Keratinocyte (primary cell): ENCODE data around the gene SEMA3F. TPM values are rescaled to one million over a fixed set of nuclear protein-coding genes. Genes with fewer than 3 reads are reported as not detected.
A peak's percentile ranks its signal among the peaks of the same experiment; 100 is the strongest.

Source experiments
- DNase-seq: peaks from one replicate; pipeline ENCODE4 v3.0.0-alpha.2; 2011; ENCODE audit warnings: low read depth, missing footprints, low spot score
- FAIRE-seq: peaks from 2 replicates; lab custom pipeline; 2011; peaks lifted over from hg19 to GRCh38; lab: Jason Lieb, UNC
- H2AFZ ChIP-seq: 2 replicates; pipeline ENCODE4 v1.6.0; 2012; ENCODE audit warnings: low read length, control low read depth, inconsistent platforms; ENCODE audit not compliant: control insufficient read depth
- H3K27ac ChIP-seq: 2 replicates; pipeline ENCODE4 v1.5.1; 2011; ENCODE audit warnings: low read length; ENCODE audit not compliant: control insufficient read depth, insufficient read depth
- H3K27me3 ChIP-seq: 3 replicates; pipeline ENCODE4 v1.6.0; 2011; ENCODE audit warnings: low read length; ENCODE audit not compliant: control insufficient read depth, insufficient read depth; ENCODE audit errors: extremely low read depth
- H3K36me3 ChIP-seq, 2 experiments: 2 replicates in 1 of 2; 3 replicates in 1 of 2; pipeline ENCODE4 v1.5.1; 2011; ENCODE audit warnings: low read length in 2 of 2, mild to moderate bottlenecking in 1 of 2; ENCODE audit not compliant: control insufficient read depth in 2 of 2, insufficient read depth in 2 of 2; ENCODE audit errors: extremely low read depth in 1 of 2
- H3K4me1 ChIP-seq: 3 replicates; pipeline ENCODE4 v1.5.1; 2011; ENCODE audit warnings: low read length; ENCODE audit not compliant: control insufficient read depth, insufficient read depth; ENCODE audit errors: extremely low read depth
- H3K4me2 ChIP-seq: 3 replicates; pipeline ENCODE4 v1.6.0; 2011; ENCODE audit warnings: low read depth, low read length; ENCODE audit not compliant: control insufficient read depth, insufficient read depth; ENCODE audit errors: extremely low read depth
- H3K4me3 ChIP-seq, 3 experiments: fragments of 200-600 bp in 1 of 3; sonication (generic) in 1 of 3; 2 replicates in 2 of 3; 3 replicates in 1 of 3; pipeline ENCODE4 v1.5.1; 2011 to 2016; ENCODE audit warnings: low read length in 3 of 3, mild to moderate bottlenecking in 3 of 3, control low read depth in 2 of 3, inconsistent platforms in 1 of 3, low read depth in 1 of 3, mixed read lengths in 1 of 3, mixed run types in 1 of 3, moderate library complexity in 1 of 3; ENCODE audit not compliant: control insufficient read depth in 2 of 3, insufficient read depth in 2 of 3; ENCODE audit errors: extremely low read depth in 1 of 3
- H3K79me2 ChIP-seq: 2 replicates; pipeline ENCODE4 v1.6.0; 2012; ENCODE audit warnings: low read length; ENCODE audit not compliant: control insufficient read depth, insufficient read depth
- H3K9ac ChIP-seq: 3 replicates; pipeline ENCODE4 v1.6.0; 2011; ENCODE audit warnings: low read length; ENCODE audit not compliant: control insufficient read depth, insufficient read depth; ENCODE audit errors: extremely low read depth
- H3K9me1 ChIP-seq: 3 replicates; pipeline ENCODE4 v1.6.0; 2011; ENCODE audit warnings: low read length; ENCODE audit not compliant: control insufficient read depth, insufficient read depth; ENCODE audit errors: extremely low read depth
- H3K9me3 ChIP-seq: 2 replicates; pipeline ENCODE4 v1.5.1; 2012; ENCODE audit warnings: low read depth, low read length; ENCODE audit not compliant: control insufficient read depth
- H4K20me1 ChIP-seq: 3 replicates; pipeline ENCODE4 v1.6.0; 2011; ENCODE audit warnings: low read length; ENCODE audit not compliant: control insufficient read depth, insufficient read depth; ENCODE audit errors: extremely low read depth
- EZH2 ChIP-seq: IDR thresholded peaks from one replicate; pipeline ENCODE4 v1.6.1; 2012; ENCODE audit warnings: inconsistent platforms, mild to moderate bottlenecking, low read length, moderate library complexity
- dilution Hi-C: fragments of 300-500 bp; cut with MboI; formaldehyde crosslinking; loops from one replicate; pipeline ENCODE4 v1.7.0; 2020; ENCODE audit warnings: low sequenced_read_pairs; ENCODE audit not compliant: extremely low pct_ligation_motif_present
- polyA plus RNA-seq, 5 experiments: library from polyadenylated mRNA; depleted of rRNA in 3 of 5; stranded (reverse) in 3 of 5; stranded (forward) in 1 of 5; unstranded in 1 of 5; fragments of >200 nt; gene quantifications; 1 replicate in 1 of 5; 2 replicates in 3 of 5; 3 replicates in 1 of 5; pipeline versions ENCODE4 v1.2.1 to v1.2.3, GENCODE V29; 2011 to 2012; ENCODE audit warnings: missing spikeins in 2 of 5, low read depth in 1 of 5, low replicate concordance in 1 of 5
- TF ChIP-seq, protein P1 (sequence below), 3 experiments: IDR thresholded peaks in 1 of 3; conservative IDR thresholded peaks in 1 of 3; optimal IDR thresholded peaks in 1 of 3; 2 replicates in 2 of 3; 3 replicates in 1 of 3; pipeline versions ENCODE3 to v1.5.1; 2011; ENCODE audit warnings: low read length in 3 of 3, mild to moderate bottlenecking in 3 of 3, moderate library complexity in 2 of 3, control low read depth in 1 of 3, inconsistent platforms in 1 of 3; ENCODE audit not compliant: insufficient read depth in 2 of 3; ENCODE audit errors: extremely low read depth in 1 of 3

Gene SEMA3F
- polyA plus RNA-seq, 1 donor (not counting 4 experiments of a cell fraction or from before 2014, with no cell fraction given) = 72.8 TPM

DNA sequence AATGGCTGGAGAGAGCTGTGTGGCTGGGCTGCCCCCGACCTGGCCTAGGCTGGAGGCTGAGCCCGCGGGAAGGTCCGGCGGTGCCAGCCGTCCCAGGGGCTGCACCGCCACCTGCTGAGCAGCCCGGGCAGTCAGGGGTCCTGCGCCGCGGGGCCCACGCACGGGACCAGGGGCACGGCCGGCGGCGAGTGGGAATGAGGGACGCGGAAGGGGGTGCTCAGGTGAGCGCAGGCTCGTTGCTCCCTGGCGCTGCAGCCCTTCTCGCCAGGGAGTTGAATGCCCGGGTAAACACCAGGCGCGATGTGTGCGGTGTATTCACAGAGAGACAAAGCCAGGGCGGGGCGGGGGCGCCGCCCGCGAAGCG, 666 bp upstream of the SEMA3F start:
- Histone ChIP-seq H3K79me2 (peaks cover 45% of the 10 kb centered on the region), H3K27ac (no peak overlapping the region), H3K36me3 (peaks cover 4 to 11% of the 10 kb centered on the region in 2 experiments), H2AFZ (no peak overlapping the region), H3K9me1 (peaks cover 6% of the 10 kb centered on the region), H3K4me2 (peak overlapping the region; percentile 23), H4K20me1 (no peaks in the 10 kb centered on the region), H3K4me1 (peaks cover 54% of the 10 kb centered on the region), H3K9ac (no peak overlapping the region), H3K9me3 (no peaks in the 10 kb centered on the region), H3K27me3 (no peaks in the 10 kb centered on the region), H3K4me3 (no peak overlapping the region)
- TF ChIP-seq EZH2 = no peak
- TF ChIP-seq, protein P1, sequence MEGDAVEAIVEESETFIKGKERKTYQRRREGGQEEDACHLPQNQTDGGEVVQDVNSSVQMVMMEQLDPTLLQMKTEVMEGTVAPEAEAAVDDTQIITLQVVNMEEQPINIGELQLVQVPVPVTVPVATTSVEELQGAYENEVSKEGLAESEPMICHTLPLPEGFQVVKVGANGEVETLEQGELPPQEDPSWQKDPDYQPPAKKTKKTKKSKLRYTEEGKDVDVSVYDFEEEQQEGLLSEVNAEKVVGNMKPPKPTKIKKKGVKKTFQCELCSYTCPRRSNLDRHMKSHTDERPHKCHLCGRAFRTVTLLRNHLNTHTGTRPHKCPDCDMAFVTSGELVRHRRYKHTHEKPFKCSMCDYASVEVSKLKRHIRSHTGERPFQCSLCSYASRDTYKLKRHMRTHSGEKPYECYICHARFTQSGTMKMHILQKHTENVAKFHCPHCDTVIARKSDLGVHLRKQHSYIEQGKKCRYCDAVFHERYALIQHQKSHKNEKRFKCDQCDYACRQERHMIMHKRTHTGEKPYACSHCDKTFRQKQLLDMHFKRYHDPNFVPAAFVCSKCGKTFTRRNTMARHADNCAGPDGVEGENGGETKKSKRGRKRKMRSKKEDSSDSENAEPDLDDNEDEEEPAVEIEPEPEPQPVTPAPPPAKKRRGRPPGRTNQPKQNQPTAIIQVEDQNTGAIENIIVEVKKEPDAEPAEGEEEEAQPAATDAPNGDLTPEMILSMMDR (optimal IDR thresholded peaks at IDR 0.05 in 1 of 3, IDR thresholded peaks at IDR 0.05 in 1 of 3, conservative IDR thresholded peaks at IDR 0.05 in 1 of 3; ENCODE audit: extremely low read depth in 1 of 3, insufficient read depth in 2 of 3, low read length in 3 of 3) = peak in 1 of 3 experiments; percentile 24
- dilution Hi-C loops = no loop called here
- no peak for FAIRE-seq
- DNase-seq = no peak

DNA sequence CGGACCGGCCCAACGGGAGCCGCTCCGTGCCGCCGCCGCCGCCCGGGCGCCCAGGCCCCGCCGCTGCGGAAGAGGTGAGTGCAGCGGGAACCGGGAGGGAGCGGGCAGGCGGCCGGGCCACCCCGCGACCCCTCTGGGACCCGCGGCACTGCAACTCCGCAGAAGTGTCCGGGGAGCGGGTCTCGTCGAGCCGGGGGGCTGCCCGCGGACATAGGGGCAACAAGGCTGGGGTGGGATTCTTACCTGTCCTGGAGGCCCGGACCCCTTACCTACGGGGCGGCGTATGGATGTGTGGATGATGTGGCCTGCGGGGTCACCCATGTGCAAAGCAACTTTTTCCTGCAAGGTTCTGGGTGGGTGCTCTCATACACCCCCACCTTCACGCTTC, 361 bp downstream of the SEMA3F start:
- H3K27ac ChIP-seq = peak overlapping the region; percentile 77

More for the DNA sequence above, 361 bp downstream of the SEMA3F start:
- H2AFZ ChIP-seq = no peak overlapping the region
- peaks cover 56% of the 10 kb centered on the region for H3K79me2 ChIP-seq
- peak overlapping the region; percentile 99 for H3K4me2 ChIP-seq
- DNase-seq (no peak), FAIRE-seq (no peak)
- H3K36me3 ChIP-seq = peaks cover 12 to 20% of the 10 kb centered on the region in 2 experiments
- H3K9me1 ChIP-seq = peaks cover 6% of the 10 kb centered on the region
- no peaks in the 10 kb centered on the region for H3K27me3 ChIP-seq
- dilution Hi-C loops = no loop called here
- peak overlapping the region; percentile 85 to 91 (median 88) for H3K4me3 ChIP-seq
- H3K9ac ChIP-seq = peak overlapping the region; percentile 86
- no peak for TF ChIP-seq EZH2
- TF ChIP-seq, protein P1 (optimal IDR thresholded peaks at IDR 0.05 in 1 of 3, IDR thresholded peaks at IDR 0.05 in 1 of 3, conservative IDR thresholded peaks at IDR 0.05 in 1 of 3; ENCODE audit: extremely low read depth in 1 of 3, insufficient read depth in 2 of 3, low read length in 3 of 3) = no peak
- H3K4me1 ChIP-seq = peaks cover 59% of the 10 kb centered on the region
- H3K9me3 ChIP-seq = no peaks in the 10 kb centered on the region
- H4K20me1 ChIP-seq = no peaks in the 10 kb centered on the region
